Stimulated activated CD4-positive, alpha-beta T cell treated with anti-CD3 and anti-CD28 coated beads, Interleukin-4, amount 100 ng/mL, for 48 hours (primary cell): Measurements from ENCODE around the gene TNFRSF17.
"Not testable (repeated sequence)": the region's sequence is repeated elsewhere in the genome, so short reads cannot be mapped to it uniquely, and the experiment has no call there.

Experiments used
- DNase-seq, 2 donors: peaks; one replicate each; pipeline ENCODE4 v3.0.0-alpha.2; 2020; ENCODE audit warnings: low read depth in 2 of 2

Gene TNFRSF17

GRCh38 chr16:11964761-11965551 lies at the start of gene TNFRSF17:
Gene TNFRSF17, plus strand, starts transcription at chr16:11965210. Its CDS starts 115 bp downstream, at chr16:11965325.
- no peak for DNase-seq

- peak; percentile 99 to 100 for DNase-seq
Measured at GRCh38 chr16:11915644-11916523, 49.1 kb upstream of the TNFRSF17 start, which contains the start of gene GSPT1. Gene GSPT1, minus strand, starts transcription at chr16:11915956. Its CDS starts 236 bp downstream, at chr16:11915720.

GRCh38 chr16:11916524-11917285 lies 48.3 kb upstream of the TNFRSF17 start:
- DNase-seq = no peak

GRCh38 chr16:11924046-11924445 lies 41.0 kb upstream of the TNFRSF17 start:
- DNase-seq = not testable (repeated sequence)

- DNase-seq = not testable (repeated sequence)
Measured at GRCh38 chr16:11927350-11927749, 37.7 kb upstream of the TNFRSF17 start.

- DNase-seq = not testable (repeated sequence)
Measured at GRCh38 chr16:11941945-11942344, 23.1 kb upstream of the TNFRSF17 start, which contains the start of gene NPIPB2. Gene NPIPB2, minus strand, starts transcription at chr16:11942045. Its CDS starts 0 bp downstream, at chr16:11942045.

- DNase-seq = no peak
Measured at GRCh38 chr16:11946433-11946832, 18.6 kb upstream of the TNFRSF17 start.

GRCh38 chr16:11948819-11949218 lies 16.2 kb upstream of the TNFRSF17 start:
- no peak for DNase-seq

GRCh38 chr16:11949527-11949926 lies 15.5 kb upstream of the TNFRSF17 start:
- DNase-seq = no peak

GRCh38 chr16:11950388-11950787 lies 14.6 kb upstream of the TNFRSF17 start:
- DNase-seq = no peak

GRCh38 chr16:11953576-11953975 lies 11.4 kb upstream of the TNFRSF17 start:
- DNase-seq = not testable (repeated sequence)

- no peak for DNase-seq
Measured at GRCh38 chr16:11955713-11956123, 9.3 kb upstream of the TNFRSF17 start.

- no peak for DNase-seq
Measured at GRCh38 chr16:11956558-11956957, 8.5 kb upstream of the TNFRSF17 start.

- DNase-seq = no peak
Measured at GRCh38 chr16:11957591-11958395, 7.2 kb upstream of the TNFRSF17 start.

- not testable (repeated sequence) for DNase-seq
Measured at GRCh38 chr16:11962457-11962856, 2.6 kb upstream of the TNFRSF17 start.

- DNase-seq = not testable (repeated sequence)
Measured at GRCh38 chr16:11962978-11963377, 2.0 kb upstream of the TNFRSF17 start.

GRCh38 chr16:11963706-11964105 lies 1.3 kb upstream of the TNFRSF17 start:
- DNase-seq = no peak

- DNase-seq = no peak
Measured at GRCh38 chr16:11966173-11966572, 1.2 kb downstream of the TNFRSF17 start.

GRCh38 chr16:11967195-11967911 lies 2.3 kb downstream of the TNFRSF17 start:
- no peak for DNase-seq

- no peak for DNase-seq
Measured at GRCh38 chr16:11968577-11968976, 3.6 kb downstream of the TNFRSF17 start.
